Activated CD8-positive, alpha-beta memory T cell treated with anti-CD3 and anti-CD28 coated beads for 48 hours (primary cell): ENCODE data around the gene ZNF701.
"Not testable (repeated sequence)": the region's sequence is repeated elsewhere in the genome, so short reads cannot be mapped to it uniquely, and the experiment has no call there.

Experiments used
- DNase-seq, 3 experiments: peaks; one replicate each; pipeline ENCODE4 v3.0.0-alpha.2; 2020; ENCODE audit warnings: low read depth in 2 of 3, low spot score in 2 of 3

Gene ZNF701

DNA sequence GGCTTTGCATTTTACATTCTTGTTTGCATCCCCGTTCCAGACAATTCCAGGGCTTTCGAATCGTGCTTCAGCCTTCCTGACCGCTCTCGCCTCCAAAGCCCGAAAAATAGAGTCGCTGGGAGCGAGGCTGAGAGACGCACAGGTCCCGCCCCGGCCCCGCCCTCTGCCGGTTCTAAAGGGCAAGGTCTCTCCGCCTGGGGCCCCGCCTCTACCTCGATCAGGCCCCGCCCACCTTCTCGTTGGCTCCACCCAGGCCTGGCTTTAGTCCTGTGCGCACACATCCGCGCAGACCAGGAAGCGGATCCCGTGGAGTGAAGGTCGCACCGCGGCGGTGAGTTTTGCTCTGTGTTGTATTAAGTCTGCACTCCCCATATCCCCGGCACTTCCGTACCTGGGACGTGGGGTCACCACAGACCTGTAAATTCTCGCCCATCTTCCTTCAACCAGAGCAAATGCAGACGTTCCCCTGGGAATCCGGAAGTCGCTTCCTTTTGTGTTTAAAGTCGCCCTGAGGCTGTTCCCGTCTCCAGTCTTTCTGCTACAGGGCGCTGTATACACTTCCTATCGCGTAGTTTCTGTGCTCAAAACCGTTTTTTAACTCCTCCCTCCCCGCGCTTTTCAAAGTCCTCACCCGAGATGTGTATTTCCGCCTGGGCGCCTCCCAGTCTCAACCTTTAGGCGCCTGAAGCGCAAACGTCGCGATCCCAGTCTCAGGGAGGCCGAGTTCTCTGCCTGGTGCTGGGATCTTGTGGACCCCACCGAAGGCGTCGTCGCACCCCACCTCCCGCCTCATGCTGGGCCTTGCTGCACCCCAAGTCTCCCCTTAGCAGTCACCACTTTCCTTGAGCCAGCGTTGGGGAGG lies at the start of gene ZNF701:
Gene ZNF701 (plus strand): TSS at position 288 of the 862 bp plus-strand sequence. CDS start 3,861 bp downstream, outside the sequence.
- peak; percentile 79 to 93 (median 84) for DNase-seq

DNA sequence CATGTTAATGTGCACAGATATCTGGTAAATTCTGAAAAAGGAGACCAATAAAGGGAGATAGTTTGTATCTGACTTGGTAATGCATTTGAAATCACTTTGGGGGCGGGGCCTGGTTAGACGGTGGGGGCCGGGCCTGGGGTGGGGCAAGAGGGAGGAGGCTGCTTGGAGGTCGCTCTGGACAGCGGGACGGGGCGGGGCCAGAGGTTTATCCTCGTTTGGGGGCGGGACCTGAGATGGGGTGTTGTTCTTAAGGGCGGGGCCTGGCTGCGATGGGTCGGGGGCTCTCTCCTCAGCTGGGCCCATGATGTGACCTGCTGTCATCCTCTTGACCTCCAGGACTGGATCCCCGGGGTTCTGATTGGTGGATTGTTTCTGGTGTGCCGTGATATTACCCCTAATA lies 47.5 kb upstream of the ZNF701 start:
- DNase-seq = no peak

DNA sequence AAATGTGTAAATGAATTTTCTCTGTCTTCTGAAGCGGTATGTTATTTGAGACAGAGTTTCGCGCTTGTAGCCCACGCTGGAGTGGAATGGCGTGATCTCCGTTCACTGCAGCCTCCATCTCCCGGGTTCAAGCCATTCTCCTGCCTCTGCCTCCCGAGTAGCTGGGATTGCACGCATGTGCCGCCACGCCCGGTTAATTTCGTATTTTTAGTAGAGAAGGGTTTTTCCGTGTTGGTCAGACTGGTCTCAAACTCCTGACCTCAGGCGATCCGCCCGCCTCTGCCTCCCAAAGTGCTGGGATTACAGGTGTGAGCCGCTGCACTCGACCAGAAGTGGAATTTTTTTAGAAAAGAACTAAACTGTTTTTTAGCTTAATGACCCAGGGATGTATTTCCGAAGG lies 46.0 kb upstream of the ZNF701 start:
- DNase-seq = no peak

DNA sequence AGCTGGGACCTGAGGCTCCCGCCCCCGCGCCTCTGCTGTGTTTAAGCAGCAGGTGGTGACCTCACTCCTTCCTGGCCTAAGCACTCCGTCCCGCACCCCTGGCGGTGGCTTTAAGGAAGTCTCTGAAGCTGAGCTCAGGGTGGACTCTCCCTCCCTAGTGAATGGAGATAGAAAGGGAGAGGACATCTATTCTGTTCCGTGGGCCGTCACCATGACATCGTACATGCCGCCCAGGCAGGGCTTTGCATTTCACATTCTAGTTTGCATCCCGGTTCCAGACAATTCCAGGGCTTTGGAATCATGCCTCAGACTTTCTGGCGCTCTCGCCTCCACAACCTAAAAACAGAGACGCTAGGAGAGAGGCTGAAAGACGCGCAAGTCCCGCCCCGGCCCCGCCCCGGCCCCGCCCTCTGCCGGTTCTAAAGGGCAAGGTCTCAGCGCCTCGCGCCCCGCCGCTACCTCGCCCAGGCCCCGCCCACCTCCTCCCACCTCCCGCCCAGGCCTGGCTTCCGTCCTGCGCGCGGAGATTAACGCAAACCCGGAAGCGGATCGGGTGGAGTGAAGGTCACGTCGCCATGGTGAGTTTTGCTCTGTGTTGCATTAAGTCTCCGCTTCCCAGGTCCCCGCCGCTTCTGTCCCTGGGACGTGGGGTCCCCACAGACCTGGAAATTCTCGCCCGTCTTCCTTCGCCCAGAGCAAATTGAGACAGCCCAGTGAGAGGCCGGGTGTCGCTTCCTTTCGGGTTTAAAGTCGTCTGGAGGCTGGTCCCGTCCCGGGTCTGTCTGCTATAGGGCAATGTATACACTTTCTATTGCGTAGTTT lies 42.7 kb upstream of the ZNF701 start, which contains the start of gene ZNF808:
Gene ZNF808 (plus strand): TSS at position 535 of the 822 bp plus-strand sequence. CDS start 15,617 bp downstream, outside the sequence.
- peak; percentile 86 to 92 (median 90) for DNase-seq

DNA sequence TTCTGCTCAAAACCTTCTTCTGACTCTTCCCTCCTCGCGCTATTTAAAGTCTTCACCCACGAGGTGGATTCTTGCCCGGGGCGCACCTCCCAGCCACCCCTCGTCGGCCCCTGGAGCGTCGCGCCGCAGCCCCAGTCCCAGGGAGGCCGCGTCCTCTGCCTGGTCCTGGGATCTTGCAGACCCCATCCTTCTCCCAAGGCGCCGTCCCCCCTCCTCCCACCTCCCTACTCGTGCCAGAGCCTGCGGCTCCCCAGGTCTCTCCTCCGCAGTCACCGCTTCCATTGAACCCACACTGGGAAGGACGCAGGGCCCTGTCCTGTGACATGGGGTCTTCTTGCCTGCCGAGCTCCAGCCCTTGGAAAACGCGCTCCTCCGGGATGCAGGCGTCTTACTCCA lies 42.1 kb upstream of the ZNF701 start:
- no peak for DNase-seq

DNA sequence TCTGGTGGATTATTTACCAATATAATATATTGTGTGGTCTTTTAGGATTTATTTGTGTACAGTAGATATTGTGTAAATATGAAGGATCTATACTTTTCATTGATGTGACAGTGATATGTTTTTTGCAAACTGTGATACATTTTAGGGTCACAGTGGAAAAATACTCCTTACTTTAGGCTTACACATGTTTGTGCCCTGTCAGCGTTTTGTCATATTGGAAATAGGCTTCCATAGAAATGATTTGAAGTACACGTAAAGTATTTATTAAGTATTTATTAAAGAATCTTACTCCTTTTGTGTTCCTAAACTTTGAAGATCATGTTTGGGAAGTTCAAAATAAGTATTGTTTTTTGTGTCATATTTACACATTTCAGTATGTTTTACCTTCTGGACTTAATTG lies 37.6 kb upstream of the ZNF701 start:
- DNase-seq = no peak

DNA sequence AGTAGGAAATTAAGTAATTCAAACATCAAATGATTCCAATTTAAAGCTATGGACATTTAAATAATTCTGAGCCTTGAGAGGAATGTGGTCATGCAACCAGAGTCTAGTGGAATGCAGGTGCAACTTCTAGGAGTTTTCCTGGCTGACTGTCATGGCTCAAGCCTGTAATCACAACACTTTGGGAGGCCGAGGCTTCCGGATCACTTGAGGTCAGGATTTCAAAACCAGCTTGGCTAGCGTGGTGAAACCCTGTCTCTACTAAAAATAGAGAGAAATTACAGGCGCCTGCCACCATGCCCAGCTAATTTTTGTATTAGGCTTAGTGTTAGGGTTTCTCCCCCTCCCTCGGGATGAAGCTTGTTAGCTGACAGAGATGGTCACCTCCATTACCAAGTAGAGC lies 36.2 kb upstream of the ZNF701 start:
- no peak for DNase-seq

DNA sequence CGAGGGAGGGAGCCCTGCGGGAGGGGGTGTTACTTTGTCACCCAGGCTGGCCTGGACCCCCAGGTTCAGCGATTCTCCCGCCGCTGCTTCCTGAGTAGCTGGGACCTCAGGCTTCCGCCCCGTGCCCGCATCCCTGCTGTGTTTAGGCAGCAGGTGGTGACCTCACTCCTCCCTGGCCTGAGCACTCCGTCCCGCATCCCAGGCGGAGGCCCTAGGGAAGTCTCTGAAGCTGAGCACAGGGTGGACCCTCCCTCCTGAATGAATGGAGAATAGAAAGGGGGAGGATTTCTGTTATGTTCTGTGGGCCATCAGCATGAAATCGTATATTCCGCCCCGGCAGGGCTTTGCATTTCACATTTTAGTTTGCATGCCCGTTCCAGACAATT lies 34.7 kb upstream of the ZNF701 start:
- not testable (repeated sequence) for DNase-seq

DNA sequence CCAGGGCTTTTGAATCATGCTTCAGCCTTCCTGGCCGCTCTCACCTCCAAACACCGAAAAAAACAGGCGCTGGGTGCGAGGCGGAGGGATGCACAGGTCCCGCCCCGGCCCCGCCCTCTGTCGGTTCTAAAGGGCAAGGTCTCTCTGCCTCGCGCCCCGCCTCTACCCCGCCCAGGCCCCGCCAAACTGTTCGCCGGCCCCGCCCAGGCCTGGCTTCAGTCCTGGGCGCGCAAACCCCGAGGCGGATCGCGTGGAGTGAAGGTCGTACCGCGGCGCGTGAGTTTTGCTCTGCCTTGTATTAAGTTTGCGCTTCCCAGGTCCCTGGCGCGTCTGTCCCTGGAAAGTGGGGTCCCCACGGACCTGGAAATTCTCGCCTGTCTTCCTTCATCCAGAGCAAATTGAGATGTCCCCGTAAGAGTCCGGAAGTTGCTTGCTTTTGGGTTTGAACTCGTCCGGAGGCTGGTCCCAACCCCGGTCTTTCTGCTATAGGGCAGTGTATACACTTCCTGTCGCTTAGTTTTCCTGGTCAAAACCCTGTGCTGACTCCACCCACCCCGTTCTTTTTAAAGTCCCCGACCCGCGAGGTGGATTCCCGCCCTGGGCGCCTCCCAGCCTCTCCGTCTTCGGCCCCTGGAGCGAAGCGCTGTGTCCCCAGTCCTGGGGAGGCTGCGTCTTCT lies 34.2 kb upstream of the ZNF701 start:
- peak; percentile 67 to 78 (median 74) for DNase-seq

DNA sequence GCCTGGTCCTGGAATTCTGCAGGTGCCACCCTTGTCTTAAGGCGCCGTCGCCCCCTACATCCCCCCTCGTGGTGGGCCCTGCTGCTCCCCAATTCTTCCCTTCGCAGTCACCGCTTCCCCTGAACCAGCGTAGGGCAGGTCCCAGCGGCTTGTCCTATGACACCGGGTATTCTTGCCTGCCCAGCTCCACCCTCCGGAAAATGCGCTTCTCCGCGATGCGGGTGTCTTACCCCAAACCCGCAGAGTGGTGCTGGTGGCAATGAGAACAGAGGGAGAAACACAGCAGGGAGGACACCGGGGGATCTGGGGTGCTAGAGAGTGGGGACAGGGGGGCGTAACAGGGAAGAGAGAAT lies 33.7 kb upstream of the ZNF701 start:
- no peak for DNase-seq

DNA sequence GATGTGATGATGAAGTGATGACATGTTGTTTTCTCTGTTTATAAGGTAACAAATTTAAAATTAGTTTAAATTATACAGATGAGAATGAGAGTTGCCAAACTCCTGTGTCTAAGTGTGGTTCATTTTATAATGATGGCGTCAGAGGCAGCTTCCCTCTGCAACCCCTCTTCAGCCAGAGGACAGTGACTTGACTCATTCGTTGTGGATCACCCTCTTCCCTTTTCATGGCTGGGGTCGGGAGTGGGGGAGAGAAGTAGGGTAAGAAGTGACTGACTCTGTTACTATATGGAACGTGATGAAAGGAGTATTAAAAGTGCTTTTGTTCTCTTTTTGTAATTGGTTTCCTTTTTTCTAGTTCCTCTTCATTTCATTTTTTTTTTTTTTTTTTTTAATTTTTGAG lies 31.3 kb upstream of the ZNF701 start:
- DNase-seq = not testable (repeated sequence)

DNA sequence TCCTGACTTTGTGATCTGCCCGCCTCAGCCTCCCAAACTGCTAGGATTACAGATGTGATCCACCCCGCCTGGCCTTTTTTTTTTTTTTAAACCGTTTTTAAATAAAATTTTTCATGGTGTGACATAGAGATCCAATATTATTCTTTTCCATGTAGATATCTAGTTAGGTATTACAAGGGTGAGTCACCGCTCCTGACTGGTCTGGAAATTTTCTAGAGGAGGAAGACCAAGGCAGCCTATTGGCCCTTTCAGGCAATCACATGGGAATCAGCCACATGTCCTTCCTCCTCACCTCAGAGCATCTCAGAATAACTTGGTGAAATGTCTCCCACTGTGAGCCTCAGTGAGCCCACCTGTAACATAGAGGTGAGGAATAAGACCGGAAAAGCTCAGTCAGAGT lies 28.9 kb upstream of the ZNF701 start:
- not testable (repeated sequence) for DNase-seq

DNA sequence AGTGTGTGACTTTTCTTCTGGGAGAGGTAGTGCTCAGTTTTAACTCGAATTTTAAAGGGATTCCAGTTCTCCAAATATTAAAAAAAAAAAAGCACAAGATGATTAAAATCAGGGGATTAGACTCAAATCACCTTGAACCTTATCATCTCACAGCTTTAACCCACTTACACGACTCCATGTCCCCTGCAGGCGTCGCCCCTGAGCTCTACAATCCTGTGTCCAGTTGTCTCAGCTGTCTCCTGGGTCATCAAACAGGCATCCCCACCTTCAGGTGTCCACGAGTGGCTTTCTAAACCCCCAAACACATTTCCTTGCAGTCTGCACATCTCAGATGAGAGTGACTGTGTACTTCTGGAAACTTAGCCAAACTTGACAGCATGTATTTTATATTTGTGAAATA lies 28.5 kb upstream of the ZNF701 start:
- DNase-seq = no peak

DNA sequence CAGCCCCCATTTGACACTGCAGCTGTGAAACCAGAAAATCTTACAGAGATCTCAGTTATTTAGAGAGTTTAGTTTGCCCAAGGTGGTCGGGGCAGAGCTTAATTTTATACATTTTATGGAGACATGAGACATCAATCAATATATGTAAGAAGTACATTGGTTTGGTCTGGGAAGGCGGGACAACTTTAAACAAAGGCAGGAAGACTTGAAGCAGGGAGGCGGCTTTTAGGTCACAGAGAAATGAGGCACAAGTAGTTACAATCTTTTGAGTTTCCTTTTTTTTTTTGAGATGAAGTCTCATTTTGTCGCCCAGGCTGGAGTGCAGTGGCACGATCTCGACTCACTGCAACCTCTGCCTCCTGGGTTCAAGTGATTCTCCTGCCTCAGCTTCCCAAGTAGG lies 27.5 kb upstream of the ZNF701 start:
- not testable (repeated sequence) for DNase-seq

DNA sequence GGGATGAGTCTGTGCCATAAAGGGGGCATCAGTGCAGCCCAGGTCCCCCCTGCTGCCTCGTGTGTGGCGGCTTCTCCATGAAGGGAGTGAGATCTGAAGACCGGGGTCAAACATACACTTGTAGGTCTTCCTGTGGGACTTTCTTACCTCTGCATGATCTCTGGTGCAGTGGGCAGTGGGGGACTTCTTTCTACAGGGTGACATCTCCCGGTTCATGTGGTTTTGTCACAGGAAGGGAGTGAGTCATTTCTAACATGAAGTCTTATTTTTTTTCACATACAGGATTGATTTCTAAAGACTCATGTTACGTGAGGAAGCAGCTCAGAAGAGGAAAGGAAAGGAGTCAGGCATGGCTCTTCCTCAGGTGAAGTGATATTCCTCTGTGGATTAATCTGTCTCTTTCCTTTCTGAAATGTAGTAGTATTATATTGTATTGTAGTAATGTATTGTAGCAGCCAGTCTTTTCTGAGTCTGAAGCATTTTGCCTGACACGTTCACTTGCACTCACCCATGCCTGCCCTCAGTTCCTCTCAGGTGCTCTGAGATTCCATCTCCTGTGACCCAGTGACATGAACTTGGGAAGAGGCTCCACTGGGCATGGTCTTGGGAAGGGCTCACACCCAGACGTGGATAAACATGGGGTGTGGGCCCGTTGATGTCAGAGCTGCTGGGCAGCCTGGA lies 27.0 kb upstream of the ZNF701 start:
- DNase-seq = no peak

DNA sequence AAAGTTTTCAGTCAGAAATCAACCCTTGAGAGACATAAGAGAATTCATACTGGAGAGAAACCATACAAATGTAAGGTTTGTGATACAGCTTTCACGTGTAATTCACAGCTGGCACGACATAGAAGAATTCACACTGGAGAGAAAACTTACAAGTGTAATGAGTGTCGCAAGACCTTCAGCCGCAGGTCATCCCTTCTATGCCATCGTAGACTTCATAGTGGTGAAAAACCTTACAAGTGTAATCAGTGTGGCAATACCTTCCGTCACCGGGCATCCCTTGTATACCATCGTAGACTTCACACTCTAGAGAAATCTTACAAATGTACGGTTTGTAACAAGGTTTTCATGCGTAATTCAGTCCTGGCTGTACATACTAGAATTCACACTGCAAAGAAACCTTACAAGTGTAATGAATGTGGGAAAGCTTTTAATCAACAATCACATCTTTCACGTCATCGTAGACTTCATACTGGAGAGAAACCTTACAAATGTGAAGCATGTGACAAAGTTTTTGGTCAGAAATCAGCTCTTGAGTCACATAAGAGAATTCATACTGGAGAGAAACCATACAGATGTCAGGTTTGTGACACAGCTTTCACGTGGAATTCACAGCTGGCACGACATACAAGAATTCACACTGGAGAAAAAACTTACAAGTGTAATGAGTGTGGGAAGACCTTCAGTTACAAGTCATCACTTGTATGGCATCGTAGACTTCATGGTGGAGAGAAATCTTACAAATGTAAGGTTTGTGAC lies 15.7 kb upstream of the ZNF701 start:
- DNase-seq = no peak

DNA sequence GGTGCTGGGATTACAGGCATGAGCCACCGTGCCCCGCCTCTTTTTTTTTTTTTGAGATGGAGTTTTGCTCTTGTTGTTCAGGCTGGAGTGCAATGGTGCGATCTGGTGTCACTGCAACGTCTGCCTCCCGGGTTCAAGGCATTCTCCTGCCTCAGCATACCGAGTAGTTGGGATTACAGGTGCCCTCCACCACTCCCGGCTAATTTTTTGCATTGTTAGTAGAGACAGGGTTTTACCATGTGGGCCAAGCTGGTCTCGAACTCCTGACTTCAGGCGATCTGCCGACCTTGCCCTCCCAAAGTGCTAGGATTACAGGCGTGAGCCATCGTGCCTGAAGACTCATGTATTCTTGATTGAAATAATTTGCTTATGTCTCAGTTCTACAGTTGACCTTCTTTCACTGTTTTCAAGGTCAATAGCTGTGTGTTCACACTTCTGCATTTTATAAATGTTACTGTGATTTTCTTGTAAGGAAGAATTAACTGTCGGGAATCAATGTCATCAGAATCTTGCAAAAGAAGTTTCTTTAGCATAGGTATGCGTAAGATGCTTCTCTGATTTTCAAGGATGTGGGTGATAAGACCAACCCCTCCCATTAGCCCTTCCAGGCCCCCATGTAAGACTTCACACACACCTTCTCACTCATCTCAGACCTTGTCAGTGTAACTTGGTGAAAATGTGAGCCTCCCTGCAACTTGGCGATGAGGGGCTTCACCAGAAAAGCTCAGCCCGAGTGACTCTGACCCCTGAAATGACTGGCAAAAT lies 12.7 kb upstream of the ZNF701 start:
- DNase-seq = no peak

DNA sequence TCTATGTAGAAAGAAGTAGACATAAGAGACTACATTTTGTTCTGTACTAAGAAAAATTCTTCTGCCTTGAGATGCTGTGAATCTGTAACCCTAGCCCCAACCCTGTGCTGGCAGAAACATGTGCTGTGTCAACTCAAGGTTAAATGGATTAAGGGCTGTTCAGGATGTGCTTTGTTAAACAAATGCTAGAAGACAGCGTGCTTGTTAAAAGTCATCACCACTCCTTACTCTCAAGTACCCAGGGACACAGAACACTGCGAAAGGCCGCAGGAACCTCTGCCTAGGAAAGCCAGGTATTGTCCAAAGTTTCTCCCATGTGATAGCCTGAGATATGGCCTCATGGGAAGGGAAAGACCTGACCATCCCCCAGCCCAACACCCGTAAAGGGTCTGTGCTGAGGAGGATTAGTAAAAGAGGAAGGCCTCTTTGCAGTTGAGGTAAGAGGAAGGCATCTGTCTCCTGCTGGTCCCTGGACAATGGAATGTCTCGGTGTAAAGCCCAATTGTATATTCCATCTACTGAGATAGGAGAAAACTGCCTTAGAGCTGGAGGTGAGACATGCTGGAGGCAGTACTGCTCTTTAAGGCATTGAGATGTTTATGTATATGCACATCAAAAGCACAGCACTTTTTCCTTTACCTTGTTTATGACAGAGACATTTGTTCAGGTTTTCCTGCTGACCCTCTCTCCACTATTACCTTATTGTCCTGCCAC lies 11.2 kb upstream of the ZNF701 start:
- DNase-seq = not testable (repeated sequence)

DNA sequence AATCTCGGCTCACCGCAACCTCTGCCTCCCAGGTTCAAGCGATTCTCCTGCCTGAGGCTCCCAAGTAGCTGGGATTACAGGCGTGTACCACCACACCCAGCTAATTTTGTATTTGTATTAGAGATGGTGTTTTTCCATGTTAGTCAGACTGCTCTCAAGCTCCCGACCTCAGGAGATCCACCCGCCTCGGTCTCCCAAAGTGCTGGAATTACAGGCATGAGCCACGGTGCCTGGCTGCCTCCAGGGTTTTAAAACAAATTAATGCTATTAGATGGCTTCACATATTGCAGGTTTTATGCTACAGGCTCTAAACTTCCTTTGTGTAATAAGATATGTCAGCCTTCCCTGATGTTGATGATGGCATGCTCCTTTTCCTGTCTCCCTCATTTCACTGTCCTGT lies 8.5 kb upstream of the ZNF701 start:
- DNase-seq = not testable (repeated sequence)
